GF-D8 (cell line): ENCODE data around the gene CSH2.
"Not testable (repeated sequence)": the region's sequence is repeated elsewhere in the genome, so short reads cannot be mapped to it uniquely, and the experiment has no call there.

ENCODE experiments used
- DNase-seq: peaks from one replicate; lab custom pipeline; 2025; lab: John Stamatoyannopoulos, UW

CSH2 gene

GRCh38 chr17:63873577-63873976 is at the start of gene CSH2:
Gene CSH2, minus strand, starts transcription at chr17:63873677. Its CDS starts 63 bp downstream, at chr17:63873614.
- not testable (repeated sequence) for DNase-seq

- DNase-seq = not testable (repeated sequence)
Measured at GRCh38 chr17:63922402-63922801, 48.9 kb upstream of the CSH2 start.

- not testable (repeated sequence) for DNase-seq
Measured at GRCh38 chr17:63920779-63921178, 47.3 kb upstream of the CSH2 start.

GRCh38 chr17:63920050-63920449 is 46.6 kb upstream of the CSH2 start:
- DNase-seq = not testable (repeated sequence)

- no peak for DNase-seq
Measured at GRCh38 chr17:63919311-63919723, 45.8 kb upstream of the CSH2 start.

GRCh38 chr17:63918789-63919305 is 45.4 kb upstream of the CSH2 start, which contains the start of gene GH1:
Gene GH1, minus strand, starts transcription at chr17:63918839. Its CDS starts 63 bp downstream, at chr17:63918776.
- not testable (repeated sequence) for DNase-seq

- DNase-seq = no peak
Measured at GRCh38 chr17:63918305-63918704, 44.8 kb upstream of the CSH2 start.

GRCh38 chr17:63917646-63918045 is 44.2 kb upstream of the CSH2 start:
- no peak for DNase-seq

- DNase-seq = not testable (repeated sequence)
Measured at GRCh38 chr17:63917206-63917605, 43.7 kb upstream of the CSH2 start.

- DNase-seq = no peak
Measured at GRCh38 chr17:63916566-63917185, 43.2 kb upstream of the CSH2 start.

- DNase-seq = not testable (repeated sequence)
Measured at GRCh38 chr17:63915753-63916152, 42.3 kb upstream of the CSH2 start.

- DNase-seq = no peak
Measured at GRCh38 chr17:63914471-63914870, 41.0 kb upstream of the CSH2 start.

- DNase-seq = no peak
Measured at GRCh38 chr17:63911657-63912100, 38.2 kb upstream of the CSH2 start.

GRCh38 chr17:63911041-63911635 is 37.7 kb upstream of the CSH2 start, which contains the start of gene CSHL1:
Gene CSHL1, minus strand, starts transcription at chr17:63911258. Its CDS starts 62 bp downstream, at chr17:63911196.
- no peak for DNase-seq

- no peak for DNase-seq
Measured at GRCh38 chr17:63910096-63910495, 36.6 kb upstream of the CSH2 start.

GRCh38 chr17:63909586-63909985 is 36.1 kb upstream of the CSH2 start:
- DNase-seq = not testable (repeated sequence)

GRCh38 chr17:63907161-63907778 is 33.8 kb upstream of the CSH2 start:
- DNase-seq = not testable (repeated sequence)

GRCh38 chr17:63904796-63905195 is 31.3 kb upstream of the CSH2 start:
- not testable (repeated sequence) for DNase-seq

- DNase-seq = not testable (repeated sequence)
Measured at GRCh38 chr17:63903787-63904201, 30.3 kb upstream of the CSH2 start.

- not testable (repeated sequence) for DNase-seq
Measured at GRCh38 chr17:63901971-63902370, 28.5 kb upstream of the CSH2 start.

GRCh38 chr17:63898899-63899798 is 25.7 kb upstream of the CSH2 start:
- DNase-seq = not testable (repeated sequence)
